ENCODE measurements around the gene SIDT2.

The SIDT2 gene

DNA sequence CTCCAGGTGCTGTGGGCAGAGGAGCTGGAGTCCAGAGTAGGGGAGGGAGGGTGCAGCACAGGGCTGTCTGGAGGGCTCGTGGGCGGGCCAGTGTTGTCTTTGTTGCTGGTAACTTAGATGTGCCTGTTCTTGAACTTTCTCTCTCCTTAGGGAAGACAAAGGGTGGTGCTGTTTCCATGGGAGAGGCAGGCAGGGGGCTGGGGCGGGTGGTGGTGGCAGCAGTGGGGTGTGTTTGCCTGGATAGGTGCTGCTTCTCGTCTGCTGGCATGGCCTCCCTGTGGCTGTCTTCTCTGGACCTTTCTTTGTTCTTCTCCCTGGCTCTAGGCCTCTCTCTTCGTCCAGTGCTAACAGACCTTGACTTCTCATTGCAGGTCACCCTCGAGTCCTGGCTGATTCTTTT, 8.5 kb downstream of the SIDT2 start:
- no peak for TF ChIP-seq ZFX (IDR thresholded peaks at IDR 0.05; ENCODE audit: borderline replicate concordance)
- TF ChIP-seq, protein P1, sequence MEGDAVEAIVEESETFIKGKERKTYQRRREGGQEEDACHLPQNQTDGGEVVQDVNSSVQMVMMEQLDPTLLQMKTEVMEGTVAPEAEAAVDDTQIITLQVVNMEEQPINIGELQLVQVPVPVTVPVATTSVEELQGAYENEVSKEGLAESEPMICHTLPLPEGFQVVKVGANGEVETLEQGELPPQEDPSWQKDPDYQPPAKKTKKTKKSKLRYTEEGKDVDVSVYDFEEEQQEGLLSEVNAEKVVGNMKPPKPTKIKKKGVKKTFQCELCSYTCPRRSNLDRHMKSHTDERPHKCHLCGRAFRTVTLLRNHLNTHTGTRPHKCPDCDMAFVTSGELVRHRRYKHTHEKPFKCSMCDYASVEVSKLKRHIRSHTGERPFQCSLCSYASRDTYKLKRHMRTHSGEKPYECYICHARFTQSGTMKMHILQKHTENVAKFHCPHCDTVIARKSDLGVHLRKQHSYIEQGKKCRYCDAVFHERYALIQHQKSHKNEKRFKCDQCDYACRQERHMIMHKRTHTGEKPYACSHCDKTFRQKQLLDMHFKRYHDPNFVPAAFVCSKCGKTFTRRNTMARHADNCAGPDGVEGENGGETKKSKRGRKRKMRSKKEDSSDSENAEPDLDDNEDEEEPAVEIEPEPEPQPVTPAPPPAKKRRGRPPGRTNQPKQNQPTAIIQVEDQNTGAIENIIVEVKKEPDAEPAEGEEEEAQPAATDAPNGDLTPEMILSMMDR (IDR thresholded peaks at IDR 0.05), result no peak
- H3K27ac ChIP-seq, result no peak overlapping the region

DNA sequence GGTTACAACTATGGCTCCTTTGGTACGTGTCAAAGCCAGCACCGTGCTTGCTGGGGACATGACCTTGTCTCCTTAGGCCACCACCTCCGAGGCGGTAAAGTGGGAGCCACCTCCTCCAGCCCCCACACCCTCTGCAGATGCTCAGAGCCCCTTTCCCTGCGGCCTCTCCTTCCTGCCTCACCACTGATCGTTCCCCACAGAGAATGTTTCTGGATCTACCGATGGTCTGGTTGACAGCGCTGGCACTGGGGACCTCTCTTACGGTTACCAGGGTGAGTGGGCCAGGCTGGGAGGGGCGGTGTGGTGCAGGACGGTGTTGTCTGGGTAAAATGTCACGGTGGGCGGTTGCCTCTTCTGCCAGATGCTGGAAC, 8.9 kb downstream of the SIDT2 start:
- no peak overlapping the region for H3K27ac ChIP-seq
- TF ChIP-seq ZFX (IDR thresholded peaks at IDR 0.05; ENCODE audit: borderline replicate concordance), result no peak
- TF ChIP-seq, protein P1 (IDR thresholded peaks at IDR 0.05), result no peak

DNA sequence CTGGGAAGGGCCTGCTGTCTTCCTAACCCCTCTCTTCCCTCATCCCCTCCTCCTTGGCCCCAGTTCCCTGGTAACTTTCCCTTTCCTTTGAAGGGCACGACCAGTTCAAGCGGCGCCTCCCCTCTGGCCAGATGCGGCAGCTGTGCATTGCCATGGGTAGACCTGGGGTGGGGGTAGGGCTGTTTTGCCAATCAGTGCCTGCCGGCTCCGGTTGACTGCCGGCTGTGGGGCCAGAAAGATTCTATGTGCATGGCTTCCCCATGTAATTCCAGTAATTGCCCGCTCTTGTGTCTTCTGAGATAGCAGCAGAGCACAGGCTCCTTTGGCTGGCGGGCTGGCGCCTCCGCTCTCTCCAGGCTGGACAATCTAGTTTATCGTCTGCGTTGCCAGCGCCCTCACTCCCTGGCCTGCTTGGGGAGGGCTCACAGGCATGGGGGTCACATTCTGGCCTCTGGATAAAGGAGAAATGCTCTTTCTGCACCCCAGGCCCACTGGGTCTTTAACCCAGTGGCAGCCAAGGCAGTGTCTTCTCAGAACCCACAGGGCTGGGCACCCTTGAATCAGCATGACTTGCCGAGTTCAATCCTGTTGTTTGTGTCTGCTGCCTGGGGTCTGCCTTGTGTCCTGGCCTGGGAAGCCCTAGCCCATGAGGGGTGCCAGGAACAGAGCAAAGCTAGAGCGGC, 9.4 kb downstream of the SIDT2 start:
- no peak overlapping the region for H3K27ac ChIP-seq
- TF ChIP-seq ZFX (IDR thresholded peaks at IDR 0.05; ENCODE audit: borderline replicate concordance), result no peak
- TF ChIP-seq, protein P1 (IDR thresholded peaks at IDR 0.05), result no peak

DNA sequence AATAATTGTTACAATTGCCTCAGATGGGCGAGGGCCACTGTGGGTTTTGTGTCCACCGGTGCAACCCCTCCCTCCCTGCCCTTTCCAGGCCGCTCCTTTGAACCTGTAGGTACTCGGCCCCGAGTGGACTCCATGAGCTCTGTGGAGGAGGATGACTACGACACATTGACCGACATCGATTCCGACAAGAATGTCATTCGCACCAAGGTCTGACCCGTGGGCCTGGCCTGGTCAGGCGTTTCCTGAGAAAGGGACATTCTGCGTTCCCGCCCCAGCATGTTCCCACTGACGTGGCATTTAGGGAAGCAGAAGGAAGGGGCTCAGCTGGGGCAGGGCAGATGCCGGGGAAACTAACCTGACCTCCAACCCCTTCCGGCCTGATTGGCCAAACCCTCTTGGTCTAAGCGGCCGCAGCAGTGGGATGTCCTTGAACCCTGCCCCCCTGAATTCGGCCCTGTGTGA, 10.1 kb downstream of the SIDT2 start:
- no peak overlapping the region for H3K27ac ChIP-seq
- TF ChIP-seq, protein P1 (IDR thresholded peaks at IDR 0.05), result no peak
- TF ChIP-seq ZFX (IDR thresholded peaks at IDR 0.05; ENCODE audit: borderline replicate concordance), result no peak

DNA sequence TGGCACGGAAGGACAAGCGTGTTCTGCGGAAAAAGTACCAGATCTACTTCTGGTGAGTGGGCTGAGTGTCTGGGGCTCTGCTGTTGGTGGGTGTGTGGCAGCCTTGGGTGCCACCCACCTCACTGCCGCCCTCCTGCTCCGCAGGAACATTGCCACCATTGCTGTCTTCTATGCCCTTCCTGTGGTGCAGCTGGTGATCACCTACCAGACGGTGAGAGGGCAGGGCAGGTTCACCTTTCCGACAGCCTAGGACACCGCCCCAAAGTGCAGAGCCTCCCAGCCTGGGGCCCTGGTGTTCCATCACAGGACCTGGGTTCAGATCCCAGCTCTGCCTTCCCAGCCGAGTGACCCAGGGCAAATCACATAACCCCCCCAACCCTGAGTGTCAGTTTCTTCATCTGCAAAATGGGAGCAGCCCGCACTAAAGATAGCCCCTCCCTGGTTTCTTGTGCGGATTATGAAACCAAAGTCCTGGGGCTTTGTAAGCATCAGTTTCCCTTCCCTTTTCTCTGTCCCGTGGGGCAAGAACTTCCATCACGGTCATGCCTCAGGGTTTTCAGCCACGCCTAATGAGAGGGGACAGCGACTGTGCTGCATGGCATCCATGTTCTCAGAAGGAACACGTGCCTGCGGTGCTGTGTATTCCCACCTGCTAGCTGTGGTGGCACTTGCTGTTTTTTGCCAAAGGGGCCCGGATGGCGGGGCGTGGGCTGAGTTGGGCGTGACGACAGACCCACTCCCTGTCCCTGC, 10.8 kb downstream of the SIDT2 start:
- no peak overlapping the region for H3K27ac ChIP-seq
- TF ChIP-seq, protein P1 (IDR thresholded peaks at IDR 0.05), result no peak
- no peak for TF ChIP-seq ZFX (IDR thresholded peaks at IDR 0.05; ENCODE audit: borderline replicate concordance)

DNA sequence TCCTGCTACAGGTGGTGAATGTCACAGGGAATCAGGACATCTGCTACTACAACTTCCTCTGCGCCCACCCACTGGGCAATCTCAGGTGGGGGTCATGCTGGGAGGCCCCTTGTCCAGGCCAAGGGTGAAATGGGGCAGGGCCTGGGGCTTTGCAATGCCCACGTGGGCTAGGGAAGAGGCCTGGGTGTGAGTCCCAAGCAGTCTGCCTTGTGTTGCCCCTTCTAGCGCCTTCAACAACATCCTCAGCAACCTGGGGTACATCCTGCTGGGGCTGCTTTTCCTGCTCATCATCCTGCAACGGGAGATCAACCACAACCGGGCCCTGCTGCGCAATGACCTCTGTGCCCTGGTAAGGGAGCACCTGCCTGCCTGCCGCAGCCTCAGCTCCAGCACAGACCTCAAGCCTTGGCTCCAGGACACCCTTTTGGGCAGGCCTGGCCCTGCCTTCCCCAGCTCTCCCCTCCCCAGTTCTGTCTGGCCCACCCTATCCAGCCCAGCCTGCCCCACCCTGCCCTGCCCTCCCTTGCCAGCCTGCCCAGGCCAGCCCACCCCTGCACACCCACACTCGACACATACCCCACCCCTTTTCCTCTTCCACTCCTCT, 11.5 kb downstream of the SIDT2 start:
- TF ChIP-seq, protein P1 (IDR thresholded peaks at IDR 0.05), result no peak
- no peak for TF ChIP-seq ZFX (IDR thresholded peaks at IDR 0.05; ENCODE audit: borderline replicate concordance)
- no peak overlapping the region for H3K27ac ChIP-seq
